Kidney (tissue), 14 donors: ENCODE data around the gene COL6A2. TPM values are rescaled to one million over a fixed set of nuclear protein-coding genes. Genes with fewer than 3 reads are reported as not detected.

Source experiments
- DNase-seq, 5 donors: peaks; one replicate each; pipeline ENCODE4 v3.0.0-alpha.2; 2013 to 2020
- FAIRE-seq: peaks from 2 replicates; lab custom pipeline; 2012; peaks lifted over from hg19 to GRCh38; lab: Jason Lieb, UNC
- H3K27ac ChIP-seq, 2 donors: one replicate each; pipeline ENCODE4 v1.7.0; 2013; ENCODE audit warnings: low read depth in 2 of 2, low read length in 2 of 2, inconsistent platforms in 1 of 2
- H3K27me3 ChIP-seq: one replicate; pipeline ENCODE4 v1.7.1; 2013; ENCODE audit warnings: low read length, inconsistent platforms; ENCODE audit not compliant: control insufficient read depth, insufficient read depth
- H3K36me3 ChIP-seq, 3 donors: one replicate each; pipeline versions ENCODE4 v1.7.0 to v1.7.1; 2013; ENCODE audit warnings: low read length in 3 of 3, control low read depth in 1 of 3, inconsistent platforms in 1 of 3; ENCODE audit not compliant: insufficient read depth in 3 of 3, control insufficient read depth in 2 of 3
- H3K4me1 ChIP-seq, 3 donors: one replicate each; pipeline versions ENCODE4 v1.7.0 to v1.7.1; 2013; ENCODE audit warnings: low read length in 3 of 3, inconsistent platforms in 1 of 3, low read depth in 1 of 3; ENCODE audit not compliant: control insufficient read depth in 2 of 3, insufficient read depth in 2 of 3
- H3K4me3 ChIP-seq, 3 donors: one replicate each; pipeline versions ENCODE4 v1.7.0 to v1.8.1; 2013; ENCODE audit warnings: low read length in 3 of 3, control low read depth in 1 of 3, inconsistent platforms in 1 of 3
- H3K9ac ChIP-seq, 3 donors: one replicate each; pipeline versions ENCODE4 v1.7.0 to v1.7.1; 2013; ENCODE audit warnings: low read length in 3 of 3, control low read depth in 1 of 3, inconsistent platforms in 1 of 3
- H3K9me3 ChIP-seq, 3 donors: one replicate each; pipeline versions ENCODE4 v1.7.0 to v1.7.1; 2013; ENCODE audit warnings: low read length in 3 of 3, control low read depth in 1 of 3, inconsistent platforms in 1 of 3; ENCODE audit not compliant: control insufficient read depth in 2 of 3, insufficient read depth in 1 of 3
- intact Hi-C: fragments of 100-400 bp; cut with DNase I; formaldehyde crosslinking; loops from one replicate; pipeline ENCODE4 v1.11.1; 2022
- polyA plus RNA-seq: library from polyadenylated mRNA; stranded (reverse); fragments of 350-450 nt; fragmentation: Illumina TruSeq; extraction: RNeasy Lipid Tissue Mini Kit (QIAGEN cat#74804); gene quantifications from one replicate; pipeline ENCODE4 v1.2.3, GENCODE V29; 2014; ENCODE audit warnings: low read depth, low replicate concordance; ENCODE audit not compliant: insufficient read depth
- total RNA-seq: library from RNA; stranded (reverse); fragmentation: NEBNext Ultra II Directional; extraction: Animal tissue kit (Norgen Biotek cat#: 25700); gene quantifications from one replicate; pipeline ENCODE4 v1.2.1, GENCODE V29; 2021
- TF ChIP-seq, protein P1 (sequence below): IDR thresholded peaks from 3 replicates; pipeline ENCODE4 v1.5.1; 2012; ENCODE audit warnings: mild to moderate bottlenecking, moderate library complexity, borderline replicate concordance; ENCODE audit not compliant: insufficient read depth; ENCODE audit errors: extremely low read depth
- donor health status: control.
- donor health status: control.
- donor health status: control.
- donor health status: control.
- donor health status: control.
- donor health status: DM: yes; HTN: yes; CAD: no.
- donor health status: Normal renal cell carcinoma (clear cell type).

Gene COL6A2
- total and polyA plus RNA-seq, 2 donors from 2014 or later, result 52.4 to 174 TPM

- intact Hi-C loops, result no loop called here
- Histone ChIP-seq H3K27me3 (no peaks in the 10 kb centered on the region), H3K27ac (no peak overlapping the region), H3K9me3 (peaks cover 0 to 3% (median 0%) of the 10 kb centered on the region in 3 donors), H3K9ac (no peak overlapping the region), H3K4me1 (no peaks in the 10 kb centered on the region), H3K4me3 (no peak overlapping the region), H3K36me3 (peaks cover 0 to 5% (median 0%) of the 10 kb centered on the region in 3 donors)
- FAIRE-seq (no peak), DNase-seq (peak in 1 of 5 donors; percentile 56)
- TF ChIP-seq, protein P1, sequence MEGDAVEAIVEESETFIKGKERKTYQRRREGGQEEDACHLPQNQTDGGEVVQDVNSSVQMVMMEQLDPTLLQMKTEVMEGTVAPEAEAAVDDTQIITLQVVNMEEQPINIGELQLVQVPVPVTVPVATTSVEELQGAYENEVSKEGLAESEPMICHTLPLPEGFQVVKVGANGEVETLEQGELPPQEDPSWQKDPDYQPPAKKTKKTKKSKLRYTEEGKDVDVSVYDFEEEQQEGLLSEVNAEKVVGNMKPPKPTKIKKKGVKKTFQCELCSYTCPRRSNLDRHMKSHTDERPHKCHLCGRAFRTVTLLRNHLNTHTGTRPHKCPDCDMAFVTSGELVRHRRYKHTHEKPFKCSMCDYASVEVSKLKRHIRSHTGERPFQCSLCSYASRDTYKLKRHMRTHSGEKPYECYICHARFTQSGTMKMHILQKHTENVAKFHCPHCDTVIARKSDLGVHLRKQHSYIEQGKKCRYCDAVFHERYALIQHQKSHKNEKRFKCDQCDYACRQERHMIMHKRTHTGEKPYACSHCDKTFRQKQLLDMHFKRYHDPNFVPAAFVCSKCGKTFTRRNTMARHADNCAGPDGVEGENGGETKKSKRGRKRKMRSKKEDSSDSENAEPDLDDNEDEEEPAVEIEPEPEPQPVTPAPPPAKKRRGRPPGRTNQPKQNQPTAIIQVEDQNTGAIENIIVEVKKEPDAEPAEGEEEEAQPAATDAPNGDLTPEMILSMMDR, result no peak
Measured at GRCh38 chr21:46115441-46116188, 17.7 kb downstream of the COL6A2 start.

- DNase-seq (peak in 2 of 5 donors; percentile 30 to 35), FAIRE-seq (no peak)
- no peaks in the 10 kb centered on the region for H3K27me3 ChIP-seq
- intact Hi-C loops, result no loop called here
- H3K4me1 ChIP-seq, result no peaks in the 10 kb centered on the region
- peaks cover 0 to 5% (median 0%) of the 10 kb centered on the region in 3 donors for H3K36me3 ChIP-seq
- H3K27ac ChIP-seq, result no peak overlapping the region
- no peak overlapping the region for H3K4me3 ChIP-seq
- TF ChIP-seq, protein P1, result no peak
- H3K9me3 ChIP-seq, result peaks cover 0 to 3% (median 0%) of the 10 kb centered on the region in 3 donors
- no peak overlapping the region for H3K9ac ChIP-seq
Measured at GRCh38 chr21:46116189-46116775, 18.4 kb downstream of the COL6A2 start.

GRCh38 chr21:46116776-46117585 is 19.1 kb downstream of the COL6A2 start:
- H3K27ac ChIP-seq, result no peak overlapping the region
- no peak overlapping the region for H3K4me3 ChIP-seq
- TF ChIP-seq, protein P1, result no peak
- H3K4me1 ChIP-seq, result no peaks in the 10 kb centered on the region
- H3K27me3 ChIP-seq, result no peaks in the 10 kb centered on the region
- intact Hi-C loops, result no loop called here
- H3K36me3 ChIP-seq, result peaks cover 0 to 5% (median 0%) of the 10 kb centered on the region in 3 donors
- DNase-seq, result peak in 3 of 5 donors; percentile 8 to 69 (median 30)
- FAIRE-seq, result no peak
- peaks cover 0 to 3% (median 0%) of the 10 kb centered on the region in 3 donors for H3K9me3 ChIP-seq
- no peak overlapping the region for H3K9ac ChIP-seq
